ENCODE results near the gene SNRNP27. TPM values are rescaled to one million over a fixed set of nuclear protein-coding genes. Genes with fewer than 3 reads are reported as not detected.

The SNRNP27 gene
- total RNA-seq, 1 donor from 2014 or later: 57.6 TPM

DNA sequence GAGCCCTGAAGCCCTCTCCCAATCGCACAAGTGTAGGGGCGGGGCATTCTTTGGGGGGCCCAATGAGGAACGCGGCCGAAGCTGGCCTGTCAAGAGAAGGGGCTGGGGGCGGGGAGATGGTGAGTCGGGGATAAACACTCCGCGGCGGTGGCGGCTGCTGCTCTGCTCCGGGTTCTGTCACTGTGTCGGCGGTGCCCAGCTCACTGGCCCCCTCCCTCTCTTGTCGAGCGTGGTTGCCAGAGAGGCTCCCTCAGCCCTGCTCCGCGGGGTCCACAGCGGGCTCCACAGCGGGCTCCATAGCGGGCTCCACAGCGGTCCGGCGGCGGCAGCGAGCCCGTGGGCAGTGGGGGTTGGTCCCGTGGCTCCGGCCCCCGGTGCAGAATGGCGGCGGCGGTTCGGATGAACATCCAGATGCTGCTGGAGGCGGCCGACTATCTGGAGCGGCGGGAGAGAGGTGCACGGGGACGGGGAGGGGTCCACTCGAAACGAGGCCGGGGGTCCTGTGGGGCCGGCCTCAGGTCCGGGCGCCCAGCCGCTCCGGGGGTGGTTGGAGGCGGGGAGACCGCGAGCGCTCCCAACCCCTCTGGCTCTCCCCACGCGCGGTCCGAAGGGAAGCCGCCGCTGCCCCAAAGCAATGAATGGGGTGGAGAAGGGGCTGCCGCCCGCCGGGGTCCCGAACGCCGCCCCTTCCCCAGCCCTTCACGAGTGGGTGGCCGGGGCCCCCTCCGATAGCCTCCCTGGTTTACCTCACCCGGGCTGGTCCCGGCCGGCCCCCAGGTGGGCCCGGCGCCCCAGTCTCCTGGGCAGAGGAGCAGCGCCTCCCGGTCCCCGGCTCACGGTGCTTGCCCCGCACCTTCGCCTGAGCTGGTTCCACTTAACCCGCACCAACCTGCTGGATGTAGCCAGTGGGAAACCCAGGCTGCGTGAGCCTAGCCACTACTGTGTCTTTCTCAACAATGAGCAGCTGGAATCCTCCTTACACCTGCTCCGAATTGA, 21.5 kb downstream of the SNRNP27 start, which contains the start of gene MXD1:
TSS of gene MXD1 (plus strand) at position 160 of the 996 bp plus-strand sequence. CDS start at position 382, 222 bp downstream.
- intact Hi-C loops (cut with micrococcal nuclease): loop anchor here (1.0 to 5.0 kb wide), 12 partner anchors 20 to 478 kb away; partner anchors contain the start of genes FAM136A, GMCL1, NFU1 and SNRPG

DNA sequence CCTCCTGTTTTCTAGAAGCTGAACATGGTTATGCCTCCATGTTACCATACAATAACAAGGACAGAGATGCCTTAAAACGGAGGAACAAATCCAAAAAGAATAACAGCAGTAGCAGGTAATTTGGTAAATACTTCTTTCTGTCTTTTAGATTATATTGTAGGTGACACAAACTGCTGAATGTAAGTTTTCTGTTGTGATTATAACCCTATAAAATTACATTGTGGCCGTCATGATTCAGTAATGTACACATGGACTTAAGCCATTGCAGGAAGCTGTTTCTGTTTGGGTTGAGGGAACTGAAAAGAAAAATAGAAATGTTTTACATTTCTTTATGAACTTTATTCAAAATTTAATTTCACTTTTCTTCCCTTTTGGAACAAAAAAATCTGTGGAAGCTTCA, 22.4 kb downstream of the SNRNP27 start:
- intact Hi-C loops (cut with micrococcal nuclease): no loop called here

- intact Hi-C loops (cut with micrococcal nuclease): no loop called here
Observed at GRCh38 chr2:69917852-69918251, 24.1 kb downstream of the SNRNP27 start.

- intact Hi-C loops (cut with micrococcal nuclease): no loop called here
Observed at GRCh38 chr2:69918401-69918800, 24.6 kb downstream of the SNRNP27 start.

GRCh38 chr2:69923116-69923515, 29.4 kb downstream of the SNRNP27 start:
- intact Hi-C loops (cut with micrococcal nuclease): no loop called here

- intact Hi-C loops (cut with micrococcal nuclease): no loop called here
Observed at GRCh38 chr2:69926849-69927515, 33.2 kb downstream of the SNRNP27 start.

- intact Hi-C loops (cut with micrococcal nuclease): no loop called here
Observed at GRCh38 chr2:69931832-69932595, 38.3 kb downstream of the SNRNP27 start.

- intact Hi-C loops (cut with micrococcal nuclease): no loop called here
Observed at GRCh38 chr2:69932596-69932922, 38.8 kb downstream of the SNRNP27 start.

- intact Hi-C loops (cut with micrococcal nuclease): no loop called here
Observed at GRCh38 chr2:69933254-69933828, 39.6 kb downstream of the SNRNP27 start.

DNA sequence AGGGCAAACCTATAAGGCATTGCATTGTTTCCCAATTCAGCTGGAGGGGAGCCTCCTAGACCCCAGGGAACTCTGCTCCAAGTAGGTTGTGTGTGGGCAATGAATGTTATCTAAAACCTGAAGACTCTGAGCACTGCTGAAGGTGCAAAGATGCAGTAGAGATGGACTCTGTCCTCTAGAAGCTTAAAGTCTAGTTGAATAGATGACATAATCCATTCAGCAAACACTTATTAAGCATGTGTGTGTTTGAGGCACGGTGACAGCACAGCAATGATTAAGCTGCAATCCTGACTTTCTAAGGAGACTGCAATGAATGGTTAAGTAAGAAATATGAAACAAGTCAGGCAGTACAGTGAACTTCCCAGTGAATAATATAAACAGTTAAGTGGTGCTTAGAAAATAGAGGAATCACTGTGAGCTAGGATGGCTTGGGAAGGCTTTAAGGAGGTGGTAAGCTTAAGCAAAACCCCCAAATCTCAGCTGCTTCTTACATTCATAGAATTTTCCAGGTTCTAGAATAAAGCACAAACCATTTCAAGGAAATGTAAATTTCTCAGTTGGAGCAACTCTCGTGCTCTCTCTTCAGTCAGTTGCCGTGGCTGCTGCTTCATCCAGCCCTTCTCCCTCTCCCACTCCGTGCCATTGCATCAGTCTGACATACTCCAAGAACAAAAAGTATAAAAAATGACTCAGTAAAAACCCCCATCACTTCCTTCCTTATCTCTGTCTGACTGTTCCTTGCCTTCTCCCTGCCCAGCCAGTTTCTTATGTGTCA, 40.3 kb downstream of the SNRNP27 start:
- intact Hi-C loops (cut with micrococcal nuclease): no loop called here

- intact Hi-C loops (cut with micrococcal nuclease): no loop called here
Observed at GRCh38 chr2:69934614-69934908, 40.8 kb downstream of the SNRNP27 start.

DNA sequence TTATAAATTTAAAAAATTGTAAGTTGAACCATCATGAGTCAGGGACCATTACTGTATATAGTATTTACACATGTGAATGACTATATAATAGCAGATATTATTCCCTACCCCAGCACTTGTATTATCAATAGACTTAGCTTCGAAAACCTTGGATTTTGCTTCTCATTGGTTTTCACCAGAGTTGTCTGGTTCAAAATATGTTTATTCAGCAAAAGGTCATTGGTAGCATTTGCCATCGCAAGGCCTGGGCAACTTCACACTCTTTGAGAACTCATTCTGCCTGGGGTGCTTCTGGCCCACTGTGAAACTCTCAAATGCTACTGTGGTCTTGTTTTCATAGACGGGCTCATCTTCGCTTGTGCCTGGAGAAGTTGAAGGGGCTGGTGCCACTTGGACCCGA, 41.3 kb downstream of the SNRNP27 start:
- intact Hi-C loops (cut with micrococcal nuclease): no loop called here

GRCh38 chr2:69936906-69937305, 43.1 kb downstream of the SNRNP27 start:
- intact Hi-C loops (cut with micrococcal nuclease): no loop called here

GRCh38 chr2:69937968-69938367, 44.2 kb downstream of the SNRNP27 start:
- intact Hi-C loops (cut with micrococcal nuclease): no loop called here

- intact Hi-C loops (cut with micrococcal nuclease): no loop called here
Observed at GRCh38 chr2:69939722-69940121, 46.0 kb downstream of the SNRNP27 start.

DNA sequence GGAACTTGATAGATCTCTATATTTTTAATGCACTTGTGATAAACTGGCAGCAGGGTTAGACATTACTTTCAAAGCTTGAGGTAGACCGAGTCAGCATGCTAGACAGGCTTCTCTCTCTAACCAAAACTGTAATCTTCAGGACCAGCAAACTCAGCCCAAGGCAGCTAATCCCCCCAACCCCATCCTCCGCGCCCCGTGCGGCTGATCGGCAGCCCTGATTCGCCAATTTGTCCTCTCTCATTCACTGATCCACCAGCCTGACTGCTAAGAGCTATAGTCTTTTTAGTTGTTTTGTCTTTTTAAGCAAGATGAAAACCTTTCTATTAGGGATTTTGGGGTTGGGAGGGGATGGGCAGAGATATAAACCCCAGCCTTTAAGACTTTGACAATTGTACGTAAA, 46.9 kb downstream of the SNRNP27 start:
- intact Hi-C loops (cut with micrococcal nuclease): no loop called here

- intact Hi-C loops (cut with micrococcal nuclease): no loop called here
Observed at GRCh38 chr2:69943000-69943842, 49.5 kb downstream of the SNRNP27 start.

DNA sequence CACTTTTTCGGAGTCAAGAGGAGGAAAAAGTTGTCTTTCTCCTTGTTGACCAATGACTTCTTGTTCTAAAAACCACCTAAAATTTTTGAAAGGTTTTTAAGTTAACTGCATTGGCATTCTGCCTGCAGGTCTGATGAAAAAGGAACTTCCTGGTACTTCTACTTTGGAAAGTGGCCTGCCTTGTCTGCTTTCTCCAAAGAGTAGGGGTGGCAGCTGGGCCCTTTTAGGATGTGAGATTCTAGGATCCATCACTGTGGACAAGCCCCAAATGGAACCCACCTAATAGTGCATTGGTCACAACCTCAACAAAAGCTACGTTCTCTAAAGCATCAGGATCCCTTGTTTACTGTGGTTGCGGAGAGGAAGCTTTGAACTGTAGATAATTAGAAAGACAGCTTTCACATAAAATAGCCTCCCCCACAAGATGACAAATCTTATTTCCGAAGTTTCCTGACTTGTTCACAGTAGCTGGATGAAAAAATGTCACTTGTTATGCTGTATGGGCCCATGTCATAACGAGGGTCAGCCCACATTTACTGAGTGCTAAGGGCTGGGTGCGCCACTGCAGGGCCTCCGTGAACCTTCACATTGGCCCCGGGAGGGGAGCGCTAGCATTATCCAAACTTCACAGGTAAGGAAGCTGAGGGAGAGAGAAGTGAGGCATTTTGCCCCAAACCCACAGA, 50.2 kb downstream of the SNRNP27 start:
- intact Hi-C loops (cut with micrococcal nuclease): no loop called here

DNA sequence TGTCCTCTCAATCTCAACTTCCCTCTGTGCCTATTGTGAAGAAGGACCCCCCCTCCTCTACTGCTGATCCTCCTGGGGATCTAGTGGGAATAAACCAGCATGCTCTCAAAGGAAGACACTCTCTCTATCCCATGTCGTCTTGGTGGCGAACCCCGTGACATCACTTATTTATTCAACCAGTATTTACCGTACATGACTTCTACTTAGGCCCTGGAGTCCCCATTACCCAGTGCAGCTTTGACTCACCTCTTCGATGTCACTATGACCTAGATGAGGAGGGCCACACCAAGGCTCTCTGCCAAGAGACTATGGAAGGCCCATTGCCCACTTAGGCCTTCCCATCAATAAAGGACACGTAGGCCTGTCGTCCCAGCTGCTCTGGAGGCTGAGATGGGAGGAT, 51.0 kb downstream of the SNRNP27 start:
- intact Hi-C loops (cut with micrococcal nuclease): no loop called here
